Keratinocyte (primary cell): ENCODE results near the gene MYO15B. TPM values are rescaled to one million over a fixed set of nuclear protein-coding genes. Genes with fewer than 3 reads are reported as not detected.

Experiments used
- DNase-seq: peaks from one replicate; pipeline ENCODE4 v3.0.0-alpha.2; 2011; ENCODE audit warnings: low read depth, missing footprints, low spot score
- FAIRE-seq: peaks from 2 replicates; lab custom pipeline; 2011; peaks lifted over from hg19 to GRCh38; lab: Jason Lieb, UNC
- H2AFZ ChIP-seq: 2 replicates; pipeline ENCODE4 v1.6.0; 2012; ENCODE audit warnings: low read length, control low read depth, inconsistent platforms; ENCODE audit not compliant: control insufficient read depth
- H3K27ac ChIP-seq: 2 replicates; pipeline ENCODE4 v1.5.1; 2011; ENCODE audit warnings: low read length; ENCODE audit not compliant: control insufficient read depth, insufficient read depth
- H3K27me3 ChIP-seq: 3 replicates; pipeline ENCODE4 v1.6.0; 2011; ENCODE audit warnings: low read length; ENCODE audit not compliant: control insufficient read depth, insufficient read depth; ENCODE audit errors: extremely low read depth
- H3K36me3 ChIP-seq, 2 experiments: 2 replicates in 1 of 2; 3 replicates in 1 of 2; pipeline ENCODE4 v1.5.1; 2011; ENCODE audit warnings: low read length in 2 of 2, mild to moderate bottlenecking in 1 of 2; ENCODE audit not compliant: control insufficient read depth in 2 of 2, insufficient read depth in 2 of 2; ENCODE audit errors: extremely low read depth in 1 of 2
- H3K4me1 ChIP-seq: 3 replicates; pipeline ENCODE4 v1.5.1; 2011; ENCODE audit warnings: low read length; ENCODE audit not compliant: control insufficient read depth, insufficient read depth; ENCODE audit errors: extremely low read depth
- H3K4me2 ChIP-seq: 3 replicates; pipeline ENCODE4 v1.6.0; 2011; ENCODE audit warnings: low read depth, low read length; ENCODE audit not compliant: control insufficient read depth, insufficient read depth; ENCODE audit errors: extremely low read depth
- H3K4me3 ChIP-seq, 3 experiments: fragments of 200-600 bp in 1 of 3; sonication (generic) in 1 of 3; 2 replicates in 2 of 3; 3 replicates in 1 of 3; pipeline ENCODE4 v1.5.1; 2011 to 2016; ENCODE audit warnings: low read length in 3 of 3, mild to moderate bottlenecking in 3 of 3, control low read depth in 2 of 3, inconsistent platforms in 1 of 3, low read depth in 1 of 3, mixed read lengths in 1 of 3, mixed run types in 1 of 3, moderate library complexity in 1 of 3; ENCODE audit not compliant: control insufficient read depth in 2 of 3, insufficient read depth in 2 of 3; ENCODE audit errors: extremely low read depth in 1 of 3
- H3K79me2 ChIP-seq: 2 replicates; pipeline ENCODE4 v1.6.0; 2012; ENCODE audit warnings: low read length; ENCODE audit not compliant: control insufficient read depth, insufficient read depth
- H3K9ac ChIP-seq: 3 replicates; pipeline ENCODE4 v1.6.0; 2011; ENCODE audit warnings: low read length; ENCODE audit not compliant: control insufficient read depth, insufficient read depth; ENCODE audit errors: extremely low read depth
- H3K9me1 ChIP-seq: 3 replicates; pipeline ENCODE4 v1.6.0; 2011; ENCODE audit warnings: low read length; ENCODE audit not compliant: control insufficient read depth, insufficient read depth; ENCODE audit errors: extremely low read depth
- H3K9me3 ChIP-seq: 2 replicates; pipeline ENCODE4 v1.5.1; 2012; ENCODE audit warnings: low read depth, low read length; ENCODE audit not compliant: control insufficient read depth
- H4K20me1 ChIP-seq: 3 replicates; pipeline ENCODE4 v1.6.0; 2011; ENCODE audit warnings: low read length; ENCODE audit not compliant: control insufficient read depth, insufficient read depth; ENCODE audit errors: extremely low read depth
- CTCF ChIP-seq, 3 experiments: IDR thresholded peaks in 1 of 3; conservative IDR thresholded peaks in 1 of 3; optimal IDR thresholded peaks in 1 of 3; 2 replicates in 2 of 3; 3 replicates in 1 of 3; pipeline versions ENCODE3 to v1.5.1; 2011; ENCODE audit warnings: low read length in 3 of 3, mild to moderate bottlenecking in 3 of 3, moderate library complexity in 2 of 3, control low read depth in 1 of 3, inconsistent platforms in 1 of 3; ENCODE audit not compliant: insufficient read depth in 2 of 3; ENCODE audit errors: extremely low read depth in 1 of 3
- EZH2 ChIP-seq: IDR thresholded peaks from one replicate; pipeline ENCODE4 v1.6.1; 2012; ENCODE audit warnings: inconsistent platforms, mild to moderate bottlenecking, low read length, moderate library complexity
- dilution Hi-C: fragments of 300-500 bp; cut with MboI; formaldehyde crosslinking; loops from one replicate; pipeline ENCODE4 v1.7.0; 2020; ENCODE audit warnings: low sequenced_read_pairs; ENCODE audit not compliant: extremely low pct_ligation_motif_present
- polyA plus RNA-seq, 5 experiments: library from polyadenylated mRNA; depleted of rRNA in 3 of 5; stranded (reverse) in 3 of 5; stranded (forward) in 1 of 5; unstranded in 1 of 5; fragments of >200 nt; gene quantifications; 1 replicate in 1 of 5; 2 replicates in 3 of 5; 3 replicates in 1 of 5; pipeline versions ENCODE4 v1.2.1 to v1.2.3, GENCODE V29; 2011 to 2012; ENCODE audit warnings: missing spikeins in 2 of 5, low read depth in 1 of 5, low replicate concordance in 1 of 5

Gene MYO15B
- polyA plus RNA-seq, 1 donor (not counting 4 experiments of a cell fraction or from before 2014, with no cell fraction given), result 0.14 TPM

- FAIRE-seq, result no peak
- no peaks in the 10 kb centered on the region for H4K20me1 ChIP-seq
- peaks cover 7 to 21% of the 10 kb centered on the region in 2 experiments for H3K36me3 ChIP-seq
- no peak overlapping the region for H2AFZ ChIP-seq
- H3K4me2 ChIP-seq, result no peak overlapping the region
- no peaks in the 10 kb centered on the region for H3K9me1 ChIP-seq
- dilution Hi-C loops, result no loop called here
- no peak overlapping the region for H3K4me3 ChIP-seq
- H3K9ac ChIP-seq, result no peak overlapping the region
- no peaks in the 10 kb centered on the region for H3K9me3 ChIP-seq
- DNase-seq, result no peak
- no peak overlapping the region for H3K27ac ChIP-seq
- TF ChIP-seq CTCF (optimal IDR thresholded peaks at IDR 0.05 in 1 of 3, IDR thresholded peaks at IDR 0.05 in 1 of 3, conservative IDR thresholded peaks at IDR 0.05 in 1 of 3; ENCODE audit: extremely low read depth in 1 of 3, insufficient read depth in 2 of 3, low read length in 3 of 3), result no peak
- TF ChIP-seq EZH2, result no peak
- H3K27me3 ChIP-seq, result no peaks in the 10 kb centered on the region
- H3K4me1 ChIP-seq, result no peaks in the 10 kb centered on the region
- no peaks in the 10 kb centered on the region for H3K79me2 ChIP-seq
Measured at GRCh38 chr17:75566416-75566815, 21.2 kb upstream of the MYO15B start.

- H3K27ac ChIP-seq, result no peak overlapping the region
- H3K4me2 ChIP-seq, result no peak overlapping the region
- TF ChIP-seq EZH2, result no peak
- no peaks in the 10 kb centered on the region for H3K4me1 ChIP-seq
- H3K9me3 ChIP-seq, result no peaks in the 10 kb centered on the region
- H3K4me3 ChIP-seq, result no peak overlapping the region
- no peak overlapping the region for H2AFZ ChIP-seq
- H3K9ac ChIP-seq, result no peak overlapping the region
- DNase-seq, result no peak
- no peaks in the 10 kb centered on the region for H4K20me1 ChIP-seq
- peaks cover 7 to 21% of the 10 kb centered on the region in 2 experiments for H3K36me3 ChIP-seq
- H3K9me1 ChIP-seq, result no peaks in the 10 kb centered on the region
- dilution Hi-C loops, result no loop called here
- H3K79me2 ChIP-seq, result no peaks in the 10 kb centered on the region
- no peaks in the 10 kb centered on the region for H3K27me3 ChIP-seq
- no peak for FAIRE-seq
Measured at GRCh38 chr17:75566834-75567233, 20.8 kb upstream of the MYO15B start.
